ENCODE results near the gene ABCD2. TPM values are rescaled to one million over a fixed set of nuclear protein-coding genes. Genes with fewer than 3 reads are reported as not detected.
"Not testable (repeated sequence)": the region's sequence is repeated elsewhere in the genome, so short reads cannot be mapped to it uniquely, and the experiment has no call there.

The ABCD2 gene
- polyA plus RNA-seq, 1 donor, result 0.10 TPM

DNA sequence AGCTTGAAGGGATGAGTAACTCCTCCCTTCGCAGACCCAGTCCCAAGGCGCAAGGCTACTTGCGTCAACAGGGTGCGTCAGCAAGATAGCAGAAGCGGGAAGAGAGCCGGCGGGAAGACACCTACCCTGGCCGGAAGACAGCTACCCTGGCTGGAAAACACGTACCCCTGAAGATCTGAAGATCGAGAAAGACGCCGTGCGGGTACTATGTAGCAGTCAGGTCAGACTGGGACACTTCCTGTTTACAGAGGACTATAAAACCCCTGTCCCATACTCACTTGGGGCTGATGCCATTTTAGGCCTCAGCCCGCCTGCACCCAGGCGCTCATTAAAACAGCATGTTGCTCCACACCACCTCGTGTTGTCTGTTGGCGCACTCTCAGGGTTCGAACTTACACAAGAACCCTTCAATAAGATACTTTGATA is 80.9 kb downstream of the ABCD2 start:
- no peak for DNase-seq

DNA sequence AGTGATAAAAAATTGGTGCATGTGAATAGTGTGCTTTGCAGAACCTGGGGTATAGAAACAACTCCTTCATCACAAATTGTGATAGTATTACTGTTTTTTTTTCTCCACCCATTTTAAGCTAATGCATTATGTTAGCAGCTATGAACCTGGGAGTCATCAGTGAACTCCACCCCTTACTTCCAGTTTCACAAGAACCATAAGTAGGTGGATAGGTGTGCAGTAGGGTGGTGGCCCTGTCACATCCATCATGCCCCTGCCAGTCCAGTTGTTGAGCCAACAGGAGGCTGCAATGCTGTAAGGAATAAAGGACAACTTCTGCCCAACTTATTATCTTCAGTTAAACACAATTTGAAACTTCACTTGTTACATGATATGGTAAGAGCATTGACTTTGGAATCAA is 85.7 kb downstream of the ABCD2 start:
- no peak for DNase-seq

DNA sequence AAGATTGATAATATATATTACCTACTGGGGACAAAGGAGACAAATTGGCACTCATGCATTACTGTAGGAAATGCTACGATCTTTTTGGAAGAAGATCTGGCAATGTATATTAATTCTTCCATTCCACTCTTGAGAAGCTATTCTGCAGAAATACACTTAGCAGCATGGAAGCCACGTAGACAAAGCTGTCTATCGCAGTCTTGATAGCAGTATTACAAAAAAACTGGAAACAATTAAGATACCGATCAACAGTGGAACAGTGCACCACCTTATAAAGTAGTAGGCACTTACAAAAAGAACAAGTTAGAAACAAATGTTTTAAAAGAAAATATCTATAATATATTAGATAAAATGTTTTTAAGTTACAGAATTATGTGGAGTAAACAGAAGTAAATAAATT is 87.2 kb downstream of the ABCD2 start:
- DNase-seq, result no peak

DNA sequence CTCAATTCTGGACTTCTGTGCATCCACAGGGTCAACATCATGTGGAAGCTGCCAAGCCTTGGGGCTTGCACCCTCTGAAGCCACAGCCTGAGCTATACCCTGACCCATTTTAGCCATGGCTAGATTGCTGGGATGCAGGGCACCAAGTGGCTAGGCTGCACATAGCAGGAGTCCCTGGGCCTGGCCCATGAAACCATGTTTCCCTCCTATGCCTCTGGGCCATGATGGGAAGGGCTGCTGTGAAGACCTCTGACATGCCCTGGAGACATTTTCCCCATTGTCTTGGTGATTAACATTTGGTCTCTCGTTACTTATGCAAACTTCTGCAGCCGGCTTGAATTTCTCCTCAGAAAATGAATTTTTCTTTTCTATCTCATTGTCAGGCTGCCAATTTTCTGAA is 92.6 kb downstream of the ABCD2 start:
- DNase-seq, result no peak

DNA sequence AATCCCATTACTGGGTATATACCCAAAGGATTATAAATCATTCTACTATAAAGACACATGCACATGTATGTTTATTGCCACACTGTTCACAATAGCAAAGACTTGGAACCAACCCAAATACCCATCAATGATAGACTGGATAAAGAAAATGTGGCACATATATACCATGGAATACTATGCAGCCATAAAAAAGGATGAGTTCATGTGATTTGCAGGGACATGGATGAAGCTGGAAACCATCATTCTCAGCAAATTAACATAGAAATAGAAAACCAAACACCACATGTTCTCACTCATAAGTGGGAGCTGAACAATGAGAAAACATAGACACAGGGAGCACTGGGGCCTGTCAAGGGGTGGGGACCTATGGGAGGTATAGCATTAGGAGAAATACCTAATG is 97.4 kb downstream of the ABCD2 start:
- not testable (repeated sequence) for DNase-seq

DNA sequence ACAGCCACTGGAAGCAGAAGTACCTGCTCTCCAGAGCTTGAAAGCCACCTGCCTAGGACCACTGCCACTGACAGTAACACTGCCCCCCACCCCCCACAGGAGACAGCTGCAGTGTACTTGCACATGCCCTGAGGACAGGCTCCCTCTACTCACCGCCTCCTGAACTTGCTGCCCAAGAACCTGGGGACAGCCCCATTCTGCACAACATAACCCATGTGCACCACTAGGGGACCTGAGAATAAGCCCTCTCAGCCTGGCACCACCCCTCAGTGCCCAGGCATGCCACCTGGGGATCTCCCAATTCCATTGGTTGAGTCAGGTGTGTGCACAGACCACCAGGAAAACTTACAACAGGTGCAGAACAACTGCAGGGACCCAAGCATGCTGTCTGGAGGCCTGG is 109.6 kb downstream of the ABCD2 start:
- DNase-seq, result no peak

DNA sequence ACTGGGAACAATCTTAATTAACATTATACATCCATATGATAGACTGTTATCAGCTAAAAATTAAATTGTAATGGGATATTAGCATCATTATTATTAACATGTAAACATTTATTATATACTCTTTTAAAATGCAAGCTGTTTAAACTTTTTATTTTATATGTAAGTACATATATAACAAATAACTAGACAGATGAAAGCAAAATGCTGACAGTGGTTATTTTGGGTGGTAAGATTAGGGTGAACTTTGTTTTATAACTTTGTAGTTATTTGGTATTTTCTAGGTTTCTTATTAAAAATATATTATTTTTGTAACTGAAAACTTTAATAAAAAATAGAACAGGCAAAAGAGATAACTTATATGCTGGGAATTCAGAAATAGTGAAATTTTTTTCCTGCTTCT is 114.0 kb downstream of the ABCD2 start:
- DNase-seq, result no peak

DNA sequence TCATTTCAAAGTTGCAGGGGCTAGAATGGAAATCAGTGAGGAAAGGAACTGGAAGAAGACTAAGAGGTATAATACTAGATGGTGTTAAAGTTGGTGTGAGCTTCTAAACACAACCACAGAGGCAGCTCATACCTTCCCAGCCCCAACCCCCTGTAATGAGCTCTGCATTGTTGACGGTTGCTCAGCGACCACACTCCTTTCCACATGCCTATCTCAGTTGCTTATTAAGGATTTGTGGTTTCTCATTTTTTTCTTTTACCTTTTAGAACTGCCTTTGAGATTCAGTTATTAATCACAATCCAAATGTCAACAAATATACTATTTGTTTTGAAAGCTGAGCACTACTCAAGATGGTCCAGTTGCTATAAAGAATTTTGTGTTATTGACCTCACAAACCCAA is 114.6 kb downstream of the ABCD2 start:
- no peak for DNase-seq

DNA sequence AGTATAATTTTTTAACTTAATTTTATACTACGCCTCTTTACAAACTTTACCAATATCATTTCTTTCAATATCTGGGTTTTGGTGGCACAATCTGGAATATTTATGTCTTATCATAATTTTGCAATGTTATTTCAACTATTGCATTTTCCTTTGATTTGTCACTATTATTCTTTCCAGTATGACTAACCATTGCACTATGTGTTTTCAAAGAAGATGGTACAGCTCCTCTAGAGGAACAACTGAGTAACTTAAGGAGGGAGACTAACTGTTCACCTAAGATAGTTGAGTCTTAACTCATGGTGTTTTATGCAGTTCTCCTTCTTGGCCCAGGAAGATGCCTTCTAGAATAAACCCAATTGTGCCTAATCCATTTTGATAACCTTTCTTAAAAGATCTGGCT is 116.2 kb downstream of the ABCD2 start:
- no peak for DNase-seq

DNA sequence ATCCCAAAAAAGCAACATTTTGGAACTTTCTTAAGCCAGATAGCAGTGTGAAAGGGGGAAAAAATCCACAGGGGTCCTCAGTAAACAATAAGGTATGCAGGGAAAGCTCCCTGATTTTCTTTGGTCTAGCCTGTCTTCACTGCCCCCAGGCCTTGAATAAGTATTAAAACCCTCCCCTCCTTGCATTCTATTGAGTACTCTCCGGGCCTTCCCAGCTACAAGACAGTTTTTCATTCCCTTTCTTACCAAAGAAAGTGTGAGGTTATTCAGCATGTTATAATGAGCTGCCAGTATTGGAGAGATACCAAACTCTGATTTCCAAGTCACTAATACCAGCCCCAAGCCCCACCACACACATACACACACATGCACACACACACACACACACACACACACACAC is 116.9 kb downstream of the ABCD2 start:
- no peak for DNase-seq

Other genes with a start within 250 kb of the ABCD2 start
- 46.3 TPM for gene KIF21A, start 176.7 kb downstream of the ABCD2 start, polyA plus RNA-seq (ENCODE audit: insufficient read length)